Measurements from ENCODE around the gene KLHDC4. TPM values are rescaled to one million over a fixed set of nuclear protein-coding genes. Genes with fewer than 3 reads are reported as not detected.

The KLHDC4 gene
- total RNA-seq, 1 experiment from 2014 or later = 36.3 TPM

DNA sequence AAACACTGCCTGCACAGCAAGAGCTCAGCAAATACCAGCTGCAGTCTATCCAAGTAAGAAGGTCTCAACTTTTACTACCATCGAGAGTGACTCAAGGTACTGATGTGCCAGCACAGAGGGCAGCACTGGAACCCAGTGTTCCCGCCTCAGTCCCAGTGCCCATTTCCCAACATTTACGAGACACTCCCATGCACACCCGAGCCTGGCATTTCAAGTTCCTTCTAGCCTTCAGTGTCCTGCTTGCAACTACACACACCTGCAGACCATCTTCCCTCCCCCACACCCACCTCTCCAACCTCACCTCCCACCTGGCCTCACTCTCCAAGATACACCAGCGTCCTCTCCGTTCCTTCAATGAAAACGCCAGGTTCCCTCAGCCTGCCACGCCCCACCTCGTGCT is 3.2 kb downstream of the KLHDC4 start:
- CTCF ChIA-PET = no interaction called here

DNA sequence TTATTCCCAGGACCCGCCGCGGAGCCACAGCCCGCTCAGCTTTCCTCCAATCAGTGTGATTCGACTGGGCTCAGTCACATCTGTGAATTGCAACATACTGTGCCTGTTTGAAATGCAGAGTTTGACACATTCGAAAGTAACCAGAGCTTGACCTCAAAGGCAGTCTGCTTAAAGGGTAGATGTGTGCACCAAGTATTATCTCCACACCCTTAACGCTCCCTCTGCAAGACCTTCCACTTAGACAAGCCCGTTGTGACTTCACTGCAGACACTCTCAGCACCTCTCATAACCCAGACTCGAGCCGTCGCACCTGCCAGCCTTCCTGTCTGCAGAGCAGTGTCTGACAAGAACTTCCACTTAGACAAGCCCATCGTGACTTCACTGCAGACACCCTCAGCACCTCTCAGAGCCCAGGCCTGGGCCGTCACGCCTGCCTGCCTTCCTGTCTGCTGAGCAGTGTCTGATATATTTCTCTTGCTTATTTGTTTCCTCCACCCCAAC is 3.7 kb downstream of the KLHDC4 start:
- no peaks in the 10 kb centered on the region for H4K20me1 ChIP-seq (ENCODE audit: low read length)
- no peak for TF ChIP-seq EZH2 (IDR thresholded peaks at IDR 0.05; ENCODE audit: low read length, unreplicated experiment)
- TF ChIP-seq, protein P1, sequence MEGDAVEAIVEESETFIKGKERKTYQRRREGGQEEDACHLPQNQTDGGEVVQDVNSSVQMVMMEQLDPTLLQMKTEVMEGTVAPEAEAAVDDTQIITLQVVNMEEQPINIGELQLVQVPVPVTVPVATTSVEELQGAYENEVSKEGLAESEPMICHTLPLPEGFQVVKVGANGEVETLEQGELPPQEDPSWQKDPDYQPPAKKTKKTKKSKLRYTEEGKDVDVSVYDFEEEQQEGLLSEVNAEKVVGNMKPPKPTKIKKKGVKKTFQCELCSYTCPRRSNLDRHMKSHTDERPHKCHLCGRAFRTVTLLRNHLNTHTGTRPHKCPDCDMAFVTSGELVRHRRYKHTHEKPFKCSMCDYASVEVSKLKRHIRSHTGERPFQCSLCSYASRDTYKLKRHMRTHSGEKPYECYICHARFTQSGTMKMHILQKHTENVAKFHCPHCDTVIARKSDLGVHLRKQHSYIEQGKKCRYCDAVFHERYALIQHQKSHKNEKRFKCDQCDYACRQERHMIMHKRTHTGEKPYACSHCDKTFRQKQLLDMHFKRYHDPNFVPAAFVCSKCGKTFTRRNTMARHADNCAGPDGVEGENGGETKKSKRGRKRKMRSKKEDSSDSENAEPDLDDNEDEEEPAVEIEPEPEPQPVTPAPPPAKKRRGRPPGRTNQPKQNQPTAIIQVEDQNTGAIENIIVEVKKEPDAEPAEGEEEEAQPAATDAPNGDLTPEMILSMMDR (conservative IDR thresholded peaks at IDR 0.05; ENCODE audit: low read depth, low read length) = no peak
- no peak for TF ChIP-seq EZH2phosphoT487 (IDR thresholded peaks at IDR 0.05; ENCODE audit: borderline replicate concordance, low read length)
- no peak overlapping the region for H3K9ac ChIP-seq (ENCODE audit: low read length)
- H3K4me3 ChIP-seq (ENCODE audit: low read length) = no peak overlapping the region
- ATAC-seq (no peak), DNase-seq (no peak)
- peaks cover 54% of the 10 kb centered on the region for H3K79me2 ChIP-seq (ENCODE audit: low read length)
- intact Hi-C loops (cut with micrococcal nuclease) = no loop called here
- H3K9me3 ChIP-seq (ENCODE audit: low read length) = no peaks in the 10 kb centered on the region
- no peak overlapping the region for H3K4me2 ChIP-seq (ENCODE audit: low read length)
- H3K9me2 ChIP-seq (replicated peaks; ENCODE audit: low read length) = no peaks in the 10 kb centered on the region
- peaks cover 8% of the 10 kb centered on the region for H3K36me3 ChIP-seq (ENCODE audit: low read depth, low read length)
- H3F3A ChIP-seq (ENCODE audit: low read length, unreplicated experiment) = no peaks in the 10 kb centered on the region
- ChIA-PET CTCF (no interaction called here), POLR2A (ENCODE audit: unreplicated experiment) (no interaction called here)
- peaks cover 10% of the 10 kb centered on the region for H3K4me1 ChIP-seq (ENCODE audit: insufficient read depth, low read length)
- no TSS peak for BruUV-seq (replicated peaks)
- H3K27me3 ChIP-seq (ENCODE audit: low read length) = no peaks in the 10 kb centered on the region
- no peak overlapping the region for H2AFZ ChIP-seq (ENCODE audit: low read length)
- H3K27ac ChIP-seq (ENCODE audit: low read length) = no peak overlapping the region

More for the DNA sequence above, 3.2 kb downstream of the KLHDC4 start:
- Histone ChIP-seq H3K4me3 (ENCODE audit: low read length) (no peak overlapping the region), H3K27ac (ENCODE audit: low read length) (no peak overlapping the region), H3K4me1 (ENCODE audit: insufficient read depth, low read length) (peaks cover 10% of the 10 kb centered on the region), H3K27me3 (ENCODE audit: low read length) (no peaks in the 10 kb centered on the region), H3K9ac (ENCODE audit: low read length) (no peak overlapping the region), H3K79me2 (ENCODE audit: low read length) (peaks cover 54% of the 10 kb centered on the region), H2AFZ (ENCODE audit: low read length) (no peak overlapping the region), H3K4me2 (ENCODE audit: low read length) (peak overlapping the region; percentile 16; the same call in 1 of the 2 replicates), H4K20me1 (ENCODE audit: low read length) (no peaks in the 10 kb centered on the region), H3K36me3 (ENCODE audit: low read depth, low read length) (peaks cover 8% of the 10 kb centered on the region), H3K9me2 (replicated peaks; ENCODE audit: low read length) (no peaks in the 10 kb centered on the region), H3F3A (ENCODE audit: low read length, unreplicated experiment) (no peaks in the 10 kb centered on the region), H3K9me3 (ENCODE audit: low read length) (no peaks in the 10 kb centered on the region)
- TF ChIP-seq EZH2phosphoT487 (IDR thresholded peaks at IDR 0.05; ENCODE audit: borderline replicate concordance, low read length) (no peak), EZH2 (IDR thresholded peaks at IDR 0.05; ENCODE audit: low read length, unreplicated experiment) (no peak)
- TF ChIP-seq, protein P1 (conservative IDR thresholded peaks at IDR 0.05; ENCODE audit: low read depth, low read length) = no peak
- intact Hi-C loops (cut with micrococcal nuclease) = no loop called here
- BruUV-seq (replicated peaks) = no TSS peak
- POLR2A ChIA-PET (ENCODE audit: unreplicated experiment) = no interaction called here
- peak; percentile 52 for ATAC-seq
- DNase-seq = peak; percentile 32

DNA sequence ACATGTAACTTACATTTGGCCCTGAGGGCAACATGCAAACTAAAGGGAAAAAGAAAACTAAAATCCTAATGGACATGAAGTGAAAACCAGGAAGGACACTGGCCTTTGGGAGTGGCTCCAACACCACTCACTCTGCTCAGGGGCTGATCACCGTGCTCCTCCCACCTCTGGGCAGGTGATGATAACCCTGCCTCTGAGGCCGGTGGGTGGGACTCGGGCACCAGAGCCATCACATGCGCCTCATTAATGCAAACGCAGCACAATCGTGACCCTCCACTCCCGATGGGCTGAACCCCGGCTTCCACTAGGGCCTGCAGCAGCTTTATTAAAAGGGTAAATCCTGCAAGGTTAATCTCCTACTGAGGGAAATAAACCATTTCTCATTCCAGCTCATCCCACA is 4.7 kb downstream of the KLHDC4 start:
- H3K79me2 ChIP-seq (ENCODE audit: low read length) = peaks cover 54% of the 10 kb centered on the region
- ATAC-seq = no peak
- no peak overlapping the region for H2AFZ ChIP-seq (ENCODE audit: low read length)
- peaks cover 8% of the 10 kb centered on the region for H3K36me3 ChIP-seq (ENCODE audit: low read depth, low read length)
- H3K4me3 ChIP-seq (ENCODE audit: low read length) = no peak overlapping the region
- H3K27me3 ChIP-seq (ENCODE audit: low read length) = no peaks in the 10 kb centered on the region
- ChIA-PET POLR2A (ENCODE audit: unreplicated experiment) (no interaction called here), CTCF (no interaction called here)
- H3K4me1 ChIP-seq (ENCODE audit: insufficient read depth, low read length) = peaks cover 7% of the 10 kb centered on the region
- intact Hi-C loops (cut with micrococcal nuclease) = no loop called here
- no peak overlapping the region for H3K4me2 ChIP-seq (ENCODE audit: low read length)
- no peaks in the 10 kb centered on the region for H3K9me3 ChIP-seq (ENCODE audit: low read length)
- no peak overlapping the region for H3K9ac ChIP-seq (ENCODE audit: low read length)
- no peak overlapping the region for H3K27ac ChIP-seq (ENCODE audit: low read length)
- no peaks in the 10 kb centered on the region for H3F3A ChIP-seq (ENCODE audit: low read length, unreplicated experiment)
- DNase-seq = no peak
- BruUV-seq (replicated peaks) = no TSS peak
- no peaks in the 10 kb centered on the region for H3K9me2 ChIP-seq (replicated peaks; ENCODE audit: low read length)
- TF ChIP-seq, protein P1 (conservative IDR thresholded peaks at IDR 0.05; ENCODE audit: low read depth, low read length) = no peak
- TF ChIP-seq EZH2phosphoT487 (IDR thresholded peaks at IDR 0.05; ENCODE audit: borderline replicate concordance, low read length) = no peak
- H4K20me1 ChIP-seq (ENCODE audit: low read length) = no peaks in the 10 kb centered on the region
